ENCODE measurements around the gene PRRG2. TPM values are rescaled to one million over a fixed set of nuclear protein-coding genes. Genes with fewer than 3 reads are reported as not detected.

Gene PRRG2
- total and polyA plus RNA-seq, 12 donors = 0.34 to 2.4 (median 0.72) TPM

GRCh38 chr19:49590971-49591730 is 10.0 kb downstream of the PRRG2 start, which contains the start of gene PRR12:
TSS of gene PRR12 (plus strand) at chr19:49591182. CDS start at chr19:49591655, 473 bp downstream.
- WGBS, 2 donors = 1% methylated on average over 26 to 57 of the region's 66 CpGs
- H3K36me3 ChIP-seq = peaks cover 0 to 28% (median 14%) of the 10 kb centered on the region in 9 donors
- TF ChIP-seq CTCF (IDR thresholded peaks at IDR 0.05) = peak in 1 of 9 donors; percentile 7
- peak within 1 kb of the TSS; percentile 65 to 89 (median 81) for H3K4me3 ChIP-seq
- DNase-seq = peak; percentile 65 to 68
- H3K4me1 ChIP-seq = peaks cover 6 to 37% (median 22%) of the 10 kb centered on the region in 9 donors
- H3K27me3 ChIP-seq = no peaks in the 10 kb centered on the region
- H3K27ac ChIP-seq = peak within 1 kb of the TSS; percentile 82 to 98 (median 92)
- ATAC-seq = peak; percentile 35 to 84 (median 74)
- intact Hi-C loops (cut with DNase I) = loop anchor here in 8 of 10 donors (1.0 to 10.0 kb wide), 8 partner anchors 46 to 86 kb away; partner anchors contain the start of genes BCL2L12 (in 3 of the 8), IRF3 (in 3 of the 8), PRMT1 (in 3 of the 8) and RRAS (in 3 of the 8)
- no peaks in the 10 kb centered on the region for H3K9me3 ChIP-seq

- H3K4me3 ChIP-seq = peak overlapping the region; percentile 65 to 89 (median 81)
- 1% methylated on average over 51 of the region's 51 CpGs for WGBS, 2 donors
- no peaks in the 10 kb centered on the region for H3K9me3 ChIP-seq
- H3K36me3 ChIP-seq = peaks cover 2 to 35% (median 22%) of the 10 kb centered on the region in 9 donors
- no peak for TF ChIP-seq CTCF (IDR thresholded peaks at IDR 0.05)
- no peaks in the 10 kb centered on the region for H3K27me3 ChIP-seq
- intact Hi-C loops (cut with DNase I) = loop anchor here in 8 of 10 donors (2.0 to 10.0 kb wide), 7 partner anchors 45 to 85 kb away; partner anchors contain the start of genes PRMT1 (in 3 of the 8), BCL2L12 (in 2 of the 8), IRF3 (in 2 of the 8) and RRAS (in 2 of the 8)
- H3K4me1 ChIP-seq = peaks cover 6 to 37% (median 22%) of the 10 kb centered on the region in 9 donors
- DNase-seq (peak; percentile 42 to 46), ATAC-seq (peak in 3 of 8 donors; percentile 0 to 2 (median 2))
- peak overlapping the region; percentile 82 to 98 (median 92) for H3K27ac ChIP-seq
Measured at GRCh38 chr19:49591731-49592485, 10.8 kb downstream of the PRRG2 start.

- 9 to 16% methylated on average over 28 of the region's 28 CpGs for WGBS, 2 donors
- peaks cover 6 to 37% (median 22%) of the 10 kb centered on the region in 9 donors for H3K4me1 ChIP-seq
- intact Hi-C loops (cut with DNase I) = loop anchor here in 7 of 10 donors (1.0 to 10.0 kb wide), 7 partner anchors 45 to 85 kb away; partner anchors contain the start of genes PRMT1 (in 3 of the 7), BCL2L12 (in 2 of the 7) and IRF3 (in 2 of the 7)
Measured at GRCh38 chr19:49592486-49593232, 11.5 kb downstream of the PRRG2 start.

More at GRCh38 chr19:49592486-49593232, 11.5 kb downstream of the PRRG2 start:
- ATAC-seq (no peak), DNase-seq (no peak)
- peaks cover 7 to 43% (median 25%) of the 10 kb centered on the region in 9 donors for H3K36me3 ChIP-seq
- TF ChIP-seq CTCF (IDR thresholded peaks at IDR 0.05) = no peak
- H3K9me3 ChIP-seq = no peaks in the 10 kb centered on the region
- H3K4me3 ChIP-seq = peak overlapping the region in 9 of 10 donors; percentile 73 to 89 (median 82)
- H3K27me3 ChIP-seq = no peaks in the 10 kb centered on the region
- H3K27ac ChIP-seq = peak overlapping the region in 9 of 10 donors; percentile 45 to 98 (median 92)

Data from heart right ventricle (tissue), 16 donors.